T-helper 2 cell treated with Interferon-gamma antibody and Interleukin-4, amounts not matched to agents 100 ng/mL and 5 ng/mL, for 36 hours (primary cell): Measurements from ENCODE around the gene SGIP1. TPM values are rescaled to one million over a fixed set of nuclear protein-coding genes. Genes with fewer than 3 reads are reported as not detected.

Experiments
- intact Hi-C: fragments of 100-400 bp; cut with micrococcal nuclease; formaldehyde crosslinking; loops from one replicate; pipeline ENCODE4 v1.15.1; 2023
- total RNA-seq: library from RNA; stranded (reverse); gene quantifications from 2 replicates; pipeline ENCODE4 v1.2.3, GENCODE V29; 2022

The SGIP1 gene
- total RNA-seq, 1 donor from 2014 or later, result not detected

- intact Hi-C loops, result no loop called here
Measured at GRCh38 chr1:66520655-66521054, 13.3 kb upstream of the SGIP1 start.

GRCh38 chr1:66521721-66522365, 12.1 kb upstream of the SGIP1 start:
- intact Hi-C loops, result no loop called here

GRCh38 chr1:66523562-66523961, 10.4 kb upstream of the SGIP1 start:
- intact Hi-C loops, result no loop called here

- intact Hi-C loops, result no loop called here
Measured at GRCh38 chr1:66525086-66525485, 8.9 kb upstream of the SGIP1 start.

- intact Hi-C loops, result no loop called here
Measured at GRCh38 chr1:66526036-66526435, 7.9 kb upstream of the SGIP1 start.

- intact Hi-C loops, result no loop called here
Measured at GRCh38 chr1:66526991-66527390, 7.0 kb upstream of the SGIP1 start.

- intact Hi-C loops, result no loop called here
Measured at GRCh38 chr1:66527686-66528085, 6.3 kb upstream of the SGIP1 start.

- intact Hi-C loops, result no loop called here
Measured at GRCh38 chr1:66528580-66528979, 5.4 kb upstream of the SGIP1 start.

GRCh38 chr1:66532214-66532613, 1.7 kb upstream of the SGIP1 start:
- intact Hi-C loops, result no loop called here

GRCh38 chr1:66532798-66533783, 862 bp upstream of the SGIP1 start:
- intact Hi-C loops, result no loop called here

- intact Hi-C loops, result no loop called here
Measured at GRCh38 chr1:66535061-66535460, 1.1 kb downstream of the SGIP1 start.

- intact Hi-C loops, result no loop called here
Measured at GRCh38 chr1:66535853-66536252, 1.9 kb downstream of the SGIP1 start.

GRCh38 chr1:66537718-66538117, 3.8 kb downstream of the SGIP1 start:
- intact Hi-C loops, result no loop called here

- intact Hi-C loops, result no loop called here
Measured at GRCh38 chr1:66539491-66539890, 5.5 kb downstream of the SGIP1 start.

- intact Hi-C loops, result no loop called here
Measured at GRCh38 chr1:66540434-66541032, 6.6 kb downstream of the SGIP1 start.

GRCh38 chr1:66542314-66542713, 8.4 kb downstream of the SGIP1 start:
- intact Hi-C loops, result no loop called here

GRCh38 chr1:66542811-66543767, 9.1 kb downstream of the SGIP1 start:
- intact Hi-C loops, result no loop called here

GRCh38 chr1:66546047-66546810, 12.3 kb downstream of the SGIP1 start:
- intact Hi-C loops, result no loop called here

- intact Hi-C loops, result no loop called here
Measured at GRCh38 chr1:66549017-66549416, 15.1 kb downstream of the SGIP1 start.

- intact Hi-C loops, result no loop called here
Measured at GRCh38 chr1:66550243-66550642, 16.3 kb downstream of the SGIP1 start.
